Activated CD4-positive, alpha-beta memory T cell treated with anti-CD3 and anti-CD28 coated beads, Interleukin-2, amount 10 ng/mL, durations not matched to agents 7 days and 5 days (primary cell): Measurements from ENCODE around the gene HNRNPAB. TPM values are rescaled to one million over a fixed set of nuclear protein-coding genes. Genes with fewer than 3 reads are reported as not detected.

Experiments used
- CTCF ChIA-PET: fragments of 350-600 bp; sonication (Branson Sonifier 250); formaldehyde crosslinking; loops from one replicate; lab custom pipeline; 2021; ENCODE audit warnings: antibody characterized with exemption, inconsistent platforms; lab: Charles Lee
- POLR2A ChIA-PET: fragments of 350-600 bp; sonication (Branson Sonifier 250); formaldehyde crosslinking; loops from one replicate; lab custom pipeline; 2021; ENCODE audit warnings: antibody characterized with exemption; lab: Charles Lee
- DNase-seq: peaks from one replicate; pipeline ENCODE4 v3.0.0-alpha.2; 2020
- H3K27ac Mint-ChIP-seq: one replicate; pipeline ENCODE4 v1.8.0; 2021; ENCODE audit warnings: mild to moderate bottlenecking, mixed read lengths
- H3K27me3 Mint-ChIP-seq: one replicate; pipeline ENCODE4 v1.8.0; 2021; ENCODE audit warnings: mixed read lengths
- H3K36me3 Mint-ChIP-seq: one replicate; pipeline ENCODE4 v1.8.0; 2021; ENCODE audit warnings: low read depth, mixed read lengths
- H3K4me1 Mint-ChIP-seq: one replicate; pipeline ENCODE4 v1.8.0; 2021; ENCODE audit warnings: mixed read lengths
- H3K4me3 Mint-ChIP-seq: one replicate; pipeline ENCODE4 v1.8.0; 2021; ENCODE audit warnings: mild to moderate bottlenecking, mixed read lengths
- H3K9me3 Mint-ChIP-seq: one replicate; pipeline ENCODE4 v1.8.0; 2021; ENCODE audit warnings: mixed read lengths
- total RNA-seq, 2 experiments: library from RNA; stranded (reverse); gene quantifications; one replicate each; pipeline ENCODE4 v1.2.3, GENCODE V29; 2021

Gene HNRNPAB
- total RNA-seq, 2 experiments from 2014 or later, result 177 to 186 TPM

- Mint-ChIP-seq H3K9me3 (no peaks in the 10 kb centered on the region), H3K27me3 (peaks cover 5% of the 10 kb centered on the region), H3K36me3 (peaks cover 3% of the 10 kb centered on the region), H3K27ac (no peak overlapping the region), H3K4me1 (peaks cover 6% of the 10 kb centered on the region), H3K4me3 (no peak overlapping the region)
- no peak for DNase-seq
- POLR2A ChIA-PET, result interaction anchor here (1.7 kb wide), 1 partner anchor 9 kb away, joined by 3 read pairs; no protein-coding TSS in a partner anchor
- CTCF ChIA-PET, result no interaction called here
Observed at GRCh38 chr5:178199581-178200434, 4.5 kb upstream of the HNRNPAB start.

- peaks cover 15% of the 10 kb centered on the region for H3K4me1 Mint-ChIP-seq
- ChIA-PET POLR2A (interaction anchor here (1.0 to 1.7 kb wide), 4 partner anchors 8 to 15 kb away, joined by 3 read pairs; no protein-coding TSS in a partner anchor), CTCF (no interaction called here)
- DNase-seq, result no peak
- H3K9me3 Mint-ChIP-seq, result no peaks in the 10 kb centered on the region
- peaks cover 2% of the 10 kb centered on the region for H3K27me3 Mint-ChIP-seq
- peaks cover 14% of the 10 kb centered on the region for H3K36me3 Mint-ChIP-seq
- H3K4me3 Mint-ChIP-seq, result no peak overlapping the region
- H3K27ac Mint-ChIP-seq, result no peak overlapping the region
Observed at GRCh38 chr5:178201221-178201926, 3.0 kb upstream of the HNRNPAB start.

- peaks cover 20% of the 10 kb centered on the region for H3K4me1 Mint-ChIP-seq
- H3K27me3 Mint-ChIP-seq, result peaks cover 2% of the 10 kb centered on the region
- peaks cover 19% of the 10 kb centered on the region for H3K36me3 Mint-ChIP-seq
- H3K4me3 Mint-ChIP-seq, result no peak overlapping the region
- H3K9me3 Mint-ChIP-seq, result no peaks in the 10 kb centered on the region
- DNase-seq, result no peak
- CTCF ChIA-PET, result no interaction called here
- H3K27ac Mint-ChIP-seq, result no peak overlapping the region
- POLR2A ChIA-PET, result interaction anchor here (1.0 to 1.2 kb wide), 3 partner anchors 9 to 15 kb away, joined by 3 read pairs; no protein-coding TSS in a partner anchor
Observed at GRCh38 chr5:178201927-178202235, 2.5 kb upstream of the HNRNPAB start.

GRCh38 chr5:178202541-178202940, 1.8 kb upstream of the HNRNPAB start:
- Mint-ChIP-seq H3K9me3 (no peaks in the 10 kb centered on the region), H3K4me3 (peak overlapping the region; percentile 39), H3K4me1 (peaks cover 26% of the 10 kb centered on the region), H3K27me3 (peaks cover 2% of the 10 kb centered on the region), H3K27ac (no peak overlapping the region), H3K36me3 (peaks cover 26% of the 10 kb centered on the region)
- ChIA-PET POLR2A (interaction anchor here (0.7 to 1.2 kb wide), 2 partner anchors 8 to 30 kb away, joined by 3 to 4 read pairs; partner anchors contain the start of gene PHYKPL), CTCF (no interaction called here)
- no peak for DNase-seq

GRCh38 chr5:178203670-178204181, 607 bp upstream of the HNRNPAB start:
- CTCF ChIA-PET, result interaction anchor here (0.8 to 1.5 kb wide), 5 partner anchors 24 to 598 kb away, joined by 3 to 7 read pairs (median 4); partner anchors contain the start of genes NHP2 and PHYKPL
- Mint-ChIP-seq H3K27me3 (peaks cover 2% of the 10 kb centered on the region), H3K4me3 (peak overlapping the region; percentile 98), H3K36me3 (peaks cover 36% of the 10 kb centered on the region), H3K4me1 (peaks cover 34% of the 10 kb centered on the region), H3K9me3 (no peaks in the 10 kb centered on the region), H3K27ac (peak overlapping the region; percentile 98)
- no peak for DNase-seq
- POLR2A ChIA-PET, result interaction anchor here (0.6 to 4.6 kb wide), 32 partner anchors 9 to 1767 kb away, joined by 3 to 87 read pairs (median 6); partner anchors contain the start of genes B4GALT7, CLK4, HNRNPH1 and MAML1

- peak overlapping the region; percentile 70 for H3K27ac Mint-ChIP-seq
- H3K27me3 Mint-ChIP-seq, result peaks cover 2% of the 10 kb centered on the region
- POLR2A ChIA-PET, result interaction anchor here (0.5 to 12.2 kb wide), 34 partner anchors 10 to 1671 kb away, joined by 3 to 120 read pairs (median 6); partner anchors contain the start of genes B4GALT7, CLK4, DDX41 and HNRNPH1
- peak; percentile 81 for DNase-seq
- peaks cover 50% of the 10 kb centered on the region for H3K36me3 Mint-ChIP-seq
- no peaks in the 10 kb centered on the region for H3K9me3 Mint-ChIP-seq
- CTCF ChIA-PET, result interaction anchor here (0.6 to 1.5 kb wide), 9 partner anchors 27 to 815 kb away, joined by 3 to 7 read pairs (median 3); partner anchors contain the start of genes NHP2 and PHYKPL
- peak overlapping the region; percentile 98 for H3K4me3 Mint-ChIP-seq
- peaks cover 43% of the 10 kb centered on the region for H3K4me1 Mint-ChIP-seq
Observed at GRCh38 chr5:178204935-178205748, 809 bp downstream of the HNRNPAB start.

- H3K4me1 Mint-ChIP-seq, result peaks cover 44% of the 10 kb centered on the region
- peak overlapping the region; percentile 70 for H3K27ac Mint-ChIP-seq
- peaks cover 55% of the 10 kb centered on the region for H3K36me3 Mint-ChIP-seq
- no peak for DNase-seq
- peaks cover 2% of the 10 kb centered on the region for H3K27me3 Mint-ChIP-seq
- ChIA-PET POLR2A (interaction anchor here (0.5 to 12.2 kb wide), 8 partner anchors 9 to 1418 kb away, joined by 3 to 120 read pairs (median 5); partner anchors contain the start of genes HNRNPH1, PHYKPL and TMED9), CTCF (interaction anchor here (1.1 to 1.4 kb wide), 3 partner anchors 29 to 816 kb away, joined by 3 to 7 read pairs (median 3); no protein-coding TSS in a partner anchor)
- peak overlapping the region; percentile 82 for H3K4me3 Mint-ChIP-seq
- H3K9me3 Mint-ChIP-seq, result no peaks in the 10 kb centered on the region
Observed at GRCh38 chr5:178205749-178206047, 1.4 kb downstream of the HNRNPAB start.

GRCh38 chr5:178206166-178207101, 2.1 kb downstream of the HNRNPAB start:
- H3K9me3 Mint-ChIP-seq, result no peaks in the 10 kb centered on the region
- no peak for DNase-seq
- POLR2A ChIA-PET, result interaction anchor here (0.6 to 12.2 kb wide), 8 partner anchors 8 to 615 kb away, joined by 3 to 120 read pairs (median 4); partner anchors contain the start of genes PHYKPL and TMED9
- H3K27me3 Mint-ChIP-seq, result peaks cover 2% of the 10 kb centered on the region
- peaks cover 44% of the 10 kb centered on the region for H3K4me1 Mint-ChIP-seq
- H3K4me3 Mint-ChIP-seq, result peak overlapping the region; percentile 82
- CTCF ChIA-PET, result interaction anchor here (0.7 to 1.4 kb wide), 4 partner anchors 28 to 1532 kb away, joined by 3 to 7 read pairs (median 3); no protein-coding TSS in a partner anchor
- H3K27ac Mint-ChIP-seq, result peak overlapping the region; percentile 70
- peaks cover 63% of the 10 kb centered on the region for H3K36me3 Mint-ChIP-seq

- ChIA-PET CTCF (interaction anchor here (0.7 kb wide), 2 partner anchors 16 to 1531 kb away, joined by 3 read pairs; no protein-coding TSS in a partner anchor), POLR2A (interaction anchor here (1.1 to 12.2 kb wide), 6 partner anchors 8 to 615 kb away, joined by 3 to 120 read pairs (median 5); partner anchors contain the start of genes PHYKPL and TMED9)
- Mint-ChIP-seq H3K27me3 (peaks cover 2% of the 10 kb centered on the region), H3K36me3 (peaks cover 72% of the 10 kb centered on the region), H3K4me1 (peaks cover 44% of the 10 kb centered on the region), H3K27ac (peak overlapping the region; percentile 70), H3K9me3 (no peaks in the 10 kb centered on the region), H3K4me3 (peak overlapping the region; percentile 82)
- no peak for DNase-seq
Observed at GRCh38 chr5:178207183-178207916, 3.0 kb downstream of the HNRNPAB start.

- ChIA-PET POLR2A (interaction anchor here (1.7 to 12.2 kb wide), 3 partner anchors 7 to 21 kb away, joined by 4 to 120 read pairs (median 87); partner anchors contain the start of gene PHYKPL), CTCF (interaction anchor here (0.7 kb wide), 1 partner anchor 16 kb away, joined by 3 read pairs; no protein-coding TSS in a partner anchor)
- no peak overlapping the region for H3K4me3 Mint-ChIP-seq
- peaks cover 43% of the 10 kb centered on the region for H3K4me1 Mint-ChIP-seq
- H3K36me3 Mint-ChIP-seq, result peaks cover 77% of the 10 kb centered on the region
- H3K27me3 Mint-ChIP-seq, result peaks cover 2% of the 10 kb centered on the region
- peak overlapping the region; percentile 16 for H3K27ac Mint-ChIP-seq
- no peaks in the 10 kb centered on the region for H3K9me3 Mint-ChIP-seq
- no peak for DNase-seq
Observed at GRCh38 chr5:178207917-178208280, 3.6 kb downstream of the HNRNPAB start.
